ENCODE measurements around the gene FERMT2.

The FERMT2 gene

GRCh38 chr14:52902971-52903619 lies 47.8 kb downstream of the FERMT2 start:
- no peak for DNase-seq (ENCODE audit: low read depth, low spot score)
- TF ChIP-seq FOXP2 (optimal IDR thresholded peaks at IDR 0.05; ENCODE audit: control extremely low read depth, extremely low read length, insufficient read depth) (no peak), POLR2AphosphoS5 (IDR thresholded peaks at IDR 0.05; ENCODE audit: borderline replicate concordance, low read depth, low read length) (no peak), EZH2 (IDR thresholded peaks at IDR 0.05) (no peak)
- H3K36me3 ChIP-seq (ENCODE audit: insufficient read depth, low read length), result peaks cover 4% of the 10 kb centered on the region; the same call in 1 of the 2 replicates
- H3K9ac ChIP-seq (ENCODE audit: insufficient read length), result no peak overlapping the region
- H3K9me3 ChIP-seq (ENCODE audit: low read depth, low read length), result no peaks in the 10 kb centered on the region
- H3K27ac ChIP-seq, result no peak overlapping the region
- no peak overlapping the region for H3K4me3 ChIP-seq

- no peak overlapping the region for H3K4me3 ChIP-seq
- peaks cover 4% of the 10 kb centered on the region; the same call in 1 of the 2 replicates for H3K36me3 ChIP-seq (ENCODE audit: insufficient read depth, low read length)
- no peaks in the 10 kb centered on the region for H3K9me3 ChIP-seq (ENCODE audit: low read depth, low read length)
- H3K27ac ChIP-seq, result no peak overlapping the region
- no peak for TF ChIP-seq FOXP2 (optimal IDR thresholded peaks at IDR 0.05; ENCODE audit: control extremely low read depth, extremely low read length, insufficient read depth)
- TF ChIP-seq POLR2AphosphoS5 (IDR thresholded peaks at IDR 0.05; ENCODE audit: borderline replicate concordance, low read depth, low read length), result no peak
- TF ChIP-seq EZH2 (IDR thresholded peaks at IDR 0.05), result no peak
- no peak overlapping the region for H3K9ac ChIP-seq (ENCODE audit: insufficient read length)
- DNase-seq (ENCODE audit: low read depth, low spot score), result no peak
These were observed 49.4 kb downstream of the FERMT2 start for GRCh38 chr14:52901357-52901980.

- Histone ChIP-seq H3K4me3 (no peak overlapping the region), H3K36me3 (ENCODE audit: insufficient read depth, low read length) (peaks cover 4% of the 10 kb centered on the region; the same call in 1 of the 2 replicates), H3K9me3 (ENCODE audit: low read depth, low read length) (no peaks in the 10 kb centered on the region), H3K27ac (no peak overlapping the region), H3K9ac (ENCODE audit: insufficient read length) (no peak overlapping the region)
- no peak for DNase-seq (ENCODE audit: low read depth, low spot score)
- TF ChIP-seq POLR2AphosphoS5 (IDR thresholded peaks at IDR 0.05; ENCODE audit: borderline replicate concordance, low read depth, low read length) (no peak), EZH2 (IDR thresholded peaks at IDR 0.05) (no peak), FOXP2 (optimal IDR thresholded peaks at IDR 0.05; ENCODE audit: control extremely low read depth, extremely low read length, insufficient read depth) (no peak)
These were observed 50.1 kb downstream of the FERMT2 start for GRCh38 chr14:52900731-52901130.

GRCh38 chr14:52898496-52898895 lies 52.4 kb downstream of the FERMT2 start:
- Histone ChIP-seq H3K9me3 (ENCODE audit: low read depth, low read length) (no peaks in the 10 kb centered on the region), H3K27ac (no peak overlapping the region), H3K9ac (ENCODE audit: insufficient read length) (no peak overlapping the region), H3K4me3 (no peak overlapping the region), H3K36me3 (ENCODE audit: insufficient read depth, low read length) (peaks cover 4% of the 10 kb centered on the region; the same call in 1 of the 2 replicates)
- TF ChIP-seq POLR2AphosphoS5 (IDR thresholded peaks at IDR 0.05; ENCODE audit: borderline replicate concordance, low read depth, low read length) (no peak), EZH2 (IDR thresholded peaks at IDR 0.05) (no peak), FOXP2 (optimal IDR thresholded peaks at IDR 0.05; ENCODE audit: control extremely low read depth, extremely low read length, insufficient read depth) (no peak)
- DNase-seq (ENCODE audit: low read depth, low spot score), result no peak

- Histone ChIP-seq H3K9ac (ENCODE audit: insufficient read length) (no peak overlapping the region), H3K36me3 (ENCODE audit: insufficient read depth, low read length) (no peaks in the 10 kb centered on the region; the same call in 1 of the 2 replicates), H3K9me3 (ENCODE audit: low read depth, low read length) (no peaks in the 10 kb centered on the region), H3K27ac (no peak overlapping the region), H3K4me3 (no peak overlapping the region)
- TF ChIP-seq FOXP2 (optimal IDR thresholded peaks at IDR 0.05; ENCODE audit: control extremely low read depth, extremely low read length, insufficient read depth) (no peak), POLR2AphosphoS5 (IDR thresholded peaks at IDR 0.05; ENCODE audit: borderline replicate concordance, low read depth, low read length) (no peak), EZH2 (IDR thresholded peaks at IDR 0.05) (no peak)
- DNase-seq (ENCODE audit: low read depth, low spot score), result no peak
These were observed 55.9 kb downstream of the FERMT2 start for GRCh38 chr14:52895000-52895399.

- no peak overlapping the region for H3K4me3 ChIP-seq
- no peak for DNase-seq (ENCODE audit: low read depth, low spot score)
These were observed 59.0 kb downstream of the FERMT2 start for GRCh38 chr14:52891800-52892199.

GRCh38 chr14:52888839-52889838 lies 61.7 kb downstream of the FERMT2 start:
- H3K36me3 ChIP-seq (ENCODE audit: insufficient read depth, low read length), result no peaks in the 10 kb centered on the region; the same call in 1 of the 2 replicates
- DNase-seq (ENCODE audit: low read depth, low spot score), result no peak
- H3K27ac ChIP-seq, result no peak overlapping the region
- H3K4me3 ChIP-seq, result no peak overlapping the region
- H3K9ac ChIP-seq (ENCODE audit: insufficient read length), result no peak overlapping the region
- TF ChIP-seq POLR2AphosphoS5 (IDR thresholded peaks at IDR 0.05; ENCODE audit: borderline replicate concordance, low read depth, low read length) (no peak), FOXP2 (optimal IDR thresholded peaks at IDR 0.05; ENCODE audit: control extremely low read depth, extremely low read length, insufficient read depth) (no peak), EZH2 (IDR thresholded peaks at IDR 0.05) (no peak)
- no peaks in the 10 kb centered on the region for H3K9me3 ChIP-seq (ENCODE audit: low read depth, low read length)

More at GRCh38 chr14:52891800-52892199, 59.0 kb downstream of the FERMT2 start:
- TF ChIP-seq POLR2AphosphoS5 (IDR thresholded peaks at IDR 0.05; ENCODE audit: borderline replicate concordance, low read depth, low read length) (no peak), EZH2 (IDR thresholded peaks at IDR 0.05) (no peak)
- Histone ChIP-seq H3K9ac (ENCODE audit: insufficient read length) (no peak overlapping the region), H3K9me3 (ENCODE audit: low read depth, low read length) (no peaks in the 10 kb centered on the region), H3K27ac (no peak overlapping the region), H3K36me3 (ENCODE audit: insufficient read depth, low read length) (no peaks in the 10 kb centered on the region; the same call in 1 of the 2 replicates)

GRCh38 chr14:52888159-52888558 lies 62.7 kb downstream of the FERMT2 start:
- no peak for DNase-seq (ENCODE audit: low read depth, low spot score)
- Histone ChIP-seq H3K9ac (ENCODE audit: insufficient read length) (no peak overlapping the region), H3K36me3 (ENCODE audit: insufficient read depth, low read length) (no peaks in the 10 kb centered on the region; the same call in 1 of the 2 replicates), H3K9me3 (ENCODE audit: low read depth, low read length) (no peaks in the 10 kb centered on the region), H3K27ac (no peak overlapping the region), H3K4me3 (no peak overlapping the region)
- TF ChIP-seq FOXP2 (optimal IDR thresholded peaks at IDR 0.05; ENCODE audit: control extremely low read depth, extremely low read length, insufficient read depth), result no peak

Measured in SK-N-MC (cell line).